Tibial artery (tissue), 4 donors: ENCODE measurements around the gene MIPEP.
A peak's percentile ranks its signal among the peaks of the same experiment; 100 is the strongest.

Experiments used
- DNase-seq, 2 donors: peaks; one replicate each; pipeline ENCODE4 v3.0.0-alpha.2; 2019
- H3K27ac ChIP-seq, 2 donors: fragments of 200-600 bp; sonication (generic) in 1 of 2; 1 replicate in 1 of 2; 2 replicates in 1 of 2; pipeline ENCODE4 v1.5.1; 2018 to 2019; ENCODE audit warnings: mild to moderate bottlenecking in 1 of 2
- H3K27me3 ChIP-seq, 2 donors: fragments of 200-600 bp; sonication (generic) in 1 of 2; one replicate each; pipeline versions ENCODE4 v1.5.1 to v1.6.0; 2016 to 2019
- H3K36me3 ChIP-seq, 3 donors: fragments of 200-600 bp; sonication (generic) in 2 of 3; one replicate each; pipeline ENCODE4 v1.5.1; 2016 to 2019; ENCODE audit warnings: mild to moderate bottlenecking in 2 of 3
- H3K4me1 ChIP-seq, 4 donors: fragments of 200-600 bp; sonication (generic) in 2 of 4; 1 replicate in 3 of 4; 2 replicates in 1 of 4; pipeline ENCODE4 v1.5.1; 2016 to 2019
- H3K4me3 ChIP-seq, 2 donors: fragments of 200-600 bp; sonication (generic) in 1 of 2; 1 replicate in 1 of 2; 2 replicates in 1 of 2; pipeline ENCODE4 v1.5.1; 2018 to 2019; ENCODE audit warnings: mild to moderate bottlenecking in 2 of 2
- H3K9me3 ChIP-seq, 3 donors: fragments of 200-600 bp; sonication (generic) in 1 of 3; one replicate each; pipeline ENCODE4 v1.5.1; 2016 to 2019
- intact Hi-C: fragments of 100-400 bp; cut with DNase I; formaldehyde crosslinking; loops from one replicate; pipeline ENCODE4 v1.15.0; 2023; ENCODE audit warnings: low total_unique reads
- TF ChIP-seq, protein P1 (sequence below), 2 experiments: fragments of 200-600 bp in 1 of 2; fragments of 450-650 bp in 1 of 2; IDR thresholded peaks; one replicate each; pipeline ENCODE4 v1.5.1; 2017 to 2019; ENCODE audit warnings: antibody characterized with exemption in 2 of 2, mild to moderate bottlenecking in 1 of 2, moderate library complexity in 1 of 2

Gene MIPEP

DNA sequence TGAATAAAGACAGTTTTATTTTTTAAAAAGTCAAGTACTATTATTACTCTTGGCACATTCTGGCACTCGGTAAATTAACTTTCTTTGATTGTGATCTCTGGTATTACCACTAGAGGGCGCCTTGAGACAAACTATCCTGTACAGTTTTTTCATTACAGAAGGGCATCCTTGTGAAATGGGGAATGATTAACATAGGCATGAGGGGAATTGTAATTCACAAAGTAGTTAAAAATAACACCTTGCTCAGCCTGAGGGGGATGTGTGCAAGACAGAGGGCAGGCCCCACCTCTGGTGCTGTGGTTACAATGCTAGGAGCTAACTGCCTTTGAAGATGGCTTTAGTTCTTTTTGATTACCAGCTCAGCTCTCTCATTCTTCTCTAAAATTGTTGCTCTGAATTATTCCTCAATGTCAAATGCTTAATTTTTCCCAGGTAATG is 32.3 kb upstream of the MIPEP start:
- TF ChIP-seq, protein P1, sequence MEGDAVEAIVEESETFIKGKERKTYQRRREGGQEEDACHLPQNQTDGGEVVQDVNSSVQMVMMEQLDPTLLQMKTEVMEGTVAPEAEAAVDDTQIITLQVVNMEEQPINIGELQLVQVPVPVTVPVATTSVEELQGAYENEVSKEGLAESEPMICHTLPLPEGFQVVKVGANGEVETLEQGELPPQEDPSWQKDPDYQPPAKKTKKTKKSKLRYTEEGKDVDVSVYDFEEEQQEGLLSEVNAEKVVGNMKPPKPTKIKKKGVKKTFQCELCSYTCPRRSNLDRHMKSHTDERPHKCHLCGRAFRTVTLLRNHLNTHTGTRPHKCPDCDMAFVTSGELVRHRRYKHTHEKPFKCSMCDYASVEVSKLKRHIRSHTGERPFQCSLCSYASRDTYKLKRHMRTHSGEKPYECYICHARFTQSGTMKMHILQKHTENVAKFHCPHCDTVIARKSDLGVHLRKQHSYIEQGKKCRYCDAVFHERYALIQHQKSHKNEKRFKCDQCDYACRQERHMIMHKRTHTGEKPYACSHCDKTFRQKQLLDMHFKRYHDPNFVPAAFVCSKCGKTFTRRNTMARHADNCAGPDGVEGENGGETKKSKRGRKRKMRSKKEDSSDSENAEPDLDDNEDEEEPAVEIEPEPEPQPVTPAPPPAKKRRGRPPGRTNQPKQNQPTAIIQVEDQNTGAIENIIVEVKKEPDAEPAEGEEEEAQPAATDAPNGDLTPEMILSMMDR (IDR thresholded peaks at IDR 0.05), result peak; percentile 34 to 42
- no peak overlapping the region for H3K27ac ChIP-seq
- intact Hi-C loops, result loop anchor here (5.0 kb wide), 1 partner anchor 301 kb away; no protein-coding TSS in a partner anchor
- H3K4me3 ChIP-seq, result no peak overlapping the region
- no peaks in the 10 kb centered on the region for H3K36me3 ChIP-seq
- H3K27me3 ChIP-seq, result no peaks in the 10 kb centered on the region
- no peaks in the 10 kb centered on the region for H3K9me3 ChIP-seq
- H3K4me1 ChIP-seq, result no peaks in the 10 kb centered on the region
- DNase-seq, result no peak

DNA sequence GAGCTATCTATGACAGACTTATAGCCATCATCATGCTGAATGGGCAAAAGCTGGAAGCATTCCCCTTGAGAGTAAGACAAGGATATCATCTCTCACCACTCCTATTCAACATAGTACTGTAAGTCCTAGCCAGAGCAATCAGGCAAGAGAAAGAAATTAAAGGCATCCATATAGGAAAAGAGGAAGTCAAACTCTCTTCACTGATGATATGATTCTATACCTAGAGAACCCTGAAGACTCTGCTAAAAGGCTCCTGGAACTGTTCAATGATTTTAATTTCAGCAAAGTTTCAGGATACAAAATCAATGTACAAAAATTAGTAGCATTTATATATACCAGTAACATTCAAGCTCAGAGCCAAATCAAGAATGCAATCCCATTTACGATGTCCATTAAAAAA is 29.8 kb upstream of the MIPEP start:
- intact Hi-C loops, result no loop called here
- Histone ChIP-seq H3K4me3 (no peak overlapping the region), H3K27me3 (peaks cover 0 to 4% of the 10 kb centered on the region in 2 donors), H3K36me3 (no peaks in the 10 kb centered on the region), H3K4me1 (no peaks in the 10 kb centered on the region), H3K27ac (no peak overlapping the region), H3K9me3 (no peaks in the 10 kb centered on the region)
- DNase-seq, result no peak
- TF ChIP-seq, protein P1 (IDR thresholded peaks at IDR 0.05), result no peak

GRCh38 chr13:23918208-23918607 is 29.0 kb upstream of the MIPEP start:
- Histone ChIP-seq H3K27ac (no peak overlapping the region), H3K9me3 (no peaks in the 10 kb centered on the region), H3K27me3 (peaks cover 0 to 4% of the 10 kb centered on the region in 2 donors), H3K36me3 (no peaks in the 10 kb centered on the region), H3K4me1 (no peaks in the 10 kb centered on the region), H3K4me3 (no peak overlapping the region)
- intact Hi-C loops, result no loop called here
- no peak for DNase-seq
- TF ChIP-seq, protein P1 (IDR thresholded peaks at IDR 0.05), result no peak

GRCh38 chr13:23915308-23915707 is 26.1 kb upstream of the MIPEP start:
- intact Hi-C loops, result no loop called here
- no peaks in the 10 kb centered on the region for H3K36me3 ChIP-seq
- no peaks in the 10 kb centered on the region for H3K4me1 ChIP-seq
- TF ChIP-seq, protein P1 (IDR thresholded peaks at IDR 0.05), result no peak
- no peak overlapping the region for H3K4me3 ChIP-seq
- no peak overlapping the region for H3K27ac ChIP-seq
- no peak for DNase-seq
- peaks cover 0 to 4% of the 10 kb centered on the region in 2 donors for H3K27me3 ChIP-seq
- no peaks in the 10 kb centered on the region for H3K9me3 ChIP-seq

DNA sequence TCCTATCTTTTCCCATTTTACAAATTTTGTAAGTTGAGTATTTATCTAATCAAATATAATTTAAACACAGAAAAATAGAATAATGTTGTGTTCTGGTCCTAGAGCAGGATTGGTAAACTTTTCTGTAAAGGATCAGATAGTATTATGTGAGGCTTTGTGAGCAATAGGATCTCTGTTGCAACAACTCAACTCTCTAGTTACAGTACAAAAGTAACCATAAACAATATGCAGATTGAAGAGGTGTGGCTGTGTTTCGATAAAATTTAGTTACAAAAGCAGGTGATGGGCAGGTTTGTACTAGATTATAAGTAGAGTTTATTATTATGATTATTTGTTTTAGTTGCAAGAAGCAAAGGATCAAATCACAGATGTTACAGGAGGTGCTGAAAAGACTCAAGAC is 23.3 kb upstream of the MIPEP start:
- DNase-seq, result no peak
- TF ChIP-seq, protein P1 (IDR thresholded peaks at IDR 0.05), result no peak
- intact Hi-C loops, result no loop called here
- no peak overlapping the region for H3K27ac ChIP-seq
- H3K4me3 ChIP-seq, result no peak overlapping the region
- H3K36me3 ChIP-seq, result no peaks in the 10 kb centered on the region
- H3K4me1 ChIP-seq, result no peaks in the 10 kb centered on the region
- H3K27me3 ChIP-seq, result peaks cover 0 to 4% of the 10 kb centered on the region in 2 donors
- H3K9me3 ChIP-seq, result no peaks in the 10 kb centered on the region

GRCh38 chr13:23909606-23910005 is 20.4 kb upstream of the MIPEP start:
- Histone ChIP-seq H3K4me1 (no peaks in the 10 kb centered on the region), H3K36me3 (no peaks in the 10 kb centered on the region), H3K4me3 (no peak overlapping the region), H3K9me3 (no peaks in the 10 kb centered on the region), H3K27me3 (peaks cover 0 to 2% of the 10 kb centered on the region in 2 donors), H3K27ac (no peak overlapping the region)
- intact Hi-C loops, result no loop called here
- TF ChIP-seq, protein P1 (IDR thresholded peaks at IDR 0.05), result no peak
- no peak for DNase-seq
